Coronary artery (tissue), 2 donors: Measurements from ENCODE around the gene CIAO2A.

ENCODE experiments used
- DNase-seq: peaks from one replicate; pipeline ENCODE4 v3.0.0-alpha.2; 2017; ENCODE audit warnings: low spot score
- H3K27ac ChIP-seq, 2 donors: fragments of 200-600 bp; sonication (generic); one replicate each; pipeline ENCODE4 v1.5.1; 2016 to 2019
- H3K4me3 ChIP-seq: fragments of 200-600 bp; sonication (generic); 2 replicates; pipeline ENCODE4 v1.5.1; 2016; ENCODE audit warnings: mild to moderate bottlenecking, moderate library complexity
- CTCF ChIP-seq: fragments of 200-600 bp; sonication (generic); IDR thresholded peaks from one replicate; pipeline ENCODE4 v1.5.1; 2019; ENCODE audit warnings: antibody characterized with exemption

Gene CIAO2A

GRCh38 chr15:64100958-64101357 is 7.3 kb upstream of the CIAO2A start:
- TF ChIP-seq CTCF: no peak
- no peak for DNase-seq
- H3K27ac ChIP-seq: no peak overlapping the region
- H3K4me3 ChIP-seq: no peak overlapping the region

- no peak for TF ChIP-seq CTCF
- no peak overlapping the region for H3K27ac ChIP-seq
- no peak for DNase-seq
- no peak overlapping the region for H3K4me3 ChIP-seq
These were observed 5.7 kb upstream of the CIAO2A start for GRCh38 chr15:64099379-64099778.

DNA sequence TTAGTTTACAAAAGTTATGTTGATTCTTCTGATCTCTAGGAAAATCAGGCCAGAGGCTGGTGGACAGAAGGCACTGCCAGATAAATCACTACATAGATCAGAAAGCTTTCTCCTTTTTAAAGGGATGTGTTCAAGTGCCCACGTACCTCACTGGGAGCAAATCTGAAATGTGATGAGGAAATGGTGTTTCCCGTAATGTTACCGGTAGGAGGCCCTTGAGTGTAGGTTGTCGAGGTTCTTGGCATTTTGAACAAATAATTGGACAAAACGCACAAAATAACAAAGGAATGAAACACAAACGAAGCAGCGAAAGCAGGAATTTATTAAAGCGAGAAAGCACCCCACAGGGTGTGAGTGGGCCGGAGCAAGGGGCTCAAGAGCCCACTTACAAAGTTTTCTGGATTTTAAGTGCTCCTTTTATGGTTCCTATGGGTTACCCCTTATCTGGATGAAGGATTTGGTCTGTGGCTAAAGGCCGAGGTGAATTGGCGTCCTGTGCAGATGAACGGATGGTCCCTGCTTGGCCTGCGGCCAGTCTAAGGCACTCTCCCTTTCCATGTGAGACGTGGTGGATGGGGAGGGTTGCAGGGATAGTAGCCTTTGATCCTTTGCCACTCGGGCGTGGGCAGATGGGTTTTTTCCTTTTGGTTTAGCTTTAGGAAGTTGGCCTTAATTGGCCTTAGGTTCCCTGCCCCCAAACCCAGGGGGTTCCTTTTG is 3.2 kb upstream of the CIAO2A start:
- H3K4me3 ChIP-seq: peak overlapping the region; percentile 82
- no peak for DNase-seq
- no peak for TF ChIP-seq CTCF
- peak overlapping the region; percentile 78 to 90 for H3K27ac ChIP-seq

- Histone ChIP-seq H3K27ac (peak within 1 kb of the TSS; percentile 78 to 90), H3K4me3 (peak within 1 kb of the TSS; percentile 82)
- no peak for TF ChIP-seq CTCF
- peak; percentile 94 for DNase-seq
These were observed 2.4 kb upstream of the CIAO2A start, which contains the start of gene SNX1 for GRCh38 chr15:64095795-64096667. Gene SNX1 (plus strand): TSS chr15:64095982. CDS start chr15:64096014, 32 bp downstream.

GRCh38 chr15:64095431-64095794 is 1.8 kb upstream of the CIAO2A start:
- no peak for DNase-seq
- no peak for TF ChIP-seq CTCF
- peak overlapping the region; percentile 78 to 90 for H3K27ac ChIP-seq
- peak overlapping the region; percentile 82 for H3K4me3 ChIP-seq

DNA sequence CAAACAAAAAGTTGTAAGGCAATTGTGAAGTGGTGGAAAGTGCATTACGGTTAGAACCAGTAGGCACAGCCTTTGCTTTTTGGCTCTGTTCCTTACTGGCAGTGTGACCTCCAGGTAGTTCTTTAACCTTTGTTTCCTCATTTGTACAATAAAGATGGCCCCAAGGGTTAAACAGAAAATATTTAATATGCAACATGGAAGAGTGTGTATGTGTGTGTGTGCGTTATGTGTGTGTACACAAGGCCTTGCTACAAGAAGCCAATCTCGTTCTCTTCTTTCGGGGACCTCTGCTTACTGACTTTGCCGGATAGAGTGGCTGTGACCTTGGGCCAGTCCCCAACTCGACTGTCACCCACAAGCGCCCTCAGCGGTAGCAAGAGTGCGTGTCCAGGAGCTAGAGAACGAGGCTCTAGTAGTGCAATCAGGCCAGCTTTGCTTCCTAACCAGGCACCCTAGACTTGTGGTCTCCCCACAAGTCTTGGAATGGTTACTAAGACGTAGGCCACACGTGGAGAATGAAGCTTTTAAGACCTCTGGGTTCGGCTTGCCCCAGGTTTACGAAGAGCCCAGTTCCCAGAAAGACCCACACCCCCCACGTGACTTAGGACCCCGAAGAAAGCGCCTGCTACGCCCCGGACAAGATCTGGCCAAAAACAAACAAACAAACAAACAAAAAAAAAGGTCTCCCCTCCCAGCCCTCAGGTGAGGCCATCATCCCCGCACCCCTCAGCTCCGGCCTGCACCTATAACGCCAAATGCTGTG is 593 bp downstream of the CIAO2A start:
- no peak for TF ChIP-seq CTCF
- DNase-seq: no peak
- Histone ChIP-seq H3K4me3 (peak overlapping the region; percentile 82), H3K27ac (peak overlapping the region; percentile 90 to 91)
